HL-60/S4 treated with retinoic acid at 250 ng/mL for 4 days and 3 days (cell line): ENCODE measurements around the gene F2RL2.

ENCODE experiments used
- in situ Hi-C: fragments of 300-500 bp; cut with MboI; formaldehyde crosslinking; loops from 2 replicates; pipeline ENCODE4 v1.7.0; 2022; ENCODE audit warnings: low sequenced_read_pairs

Gene F2RL2

DNA sequence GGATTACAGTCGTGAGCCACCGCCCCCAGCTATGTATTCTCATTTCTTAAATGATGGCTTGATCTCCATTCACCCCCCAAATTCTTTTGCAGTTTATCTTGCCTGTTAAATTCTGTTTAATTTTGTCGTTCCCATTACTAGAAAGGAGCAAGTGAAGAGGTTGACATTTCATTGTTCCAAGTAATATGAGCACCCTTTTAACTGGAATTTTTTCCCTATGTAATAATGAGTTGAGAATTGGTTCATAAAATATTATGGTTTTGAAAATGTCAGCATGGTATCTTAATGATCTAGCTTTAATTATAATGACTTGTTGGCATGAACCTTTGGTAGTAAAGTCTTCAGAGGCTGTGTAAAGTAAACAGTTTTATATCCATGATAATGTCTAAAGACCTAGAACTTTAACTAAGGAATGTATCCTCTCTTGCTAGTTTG, 37.4 kb downstream of the F2RL2 start:
- in situ Hi-C loops: no loop called here

DNA sequence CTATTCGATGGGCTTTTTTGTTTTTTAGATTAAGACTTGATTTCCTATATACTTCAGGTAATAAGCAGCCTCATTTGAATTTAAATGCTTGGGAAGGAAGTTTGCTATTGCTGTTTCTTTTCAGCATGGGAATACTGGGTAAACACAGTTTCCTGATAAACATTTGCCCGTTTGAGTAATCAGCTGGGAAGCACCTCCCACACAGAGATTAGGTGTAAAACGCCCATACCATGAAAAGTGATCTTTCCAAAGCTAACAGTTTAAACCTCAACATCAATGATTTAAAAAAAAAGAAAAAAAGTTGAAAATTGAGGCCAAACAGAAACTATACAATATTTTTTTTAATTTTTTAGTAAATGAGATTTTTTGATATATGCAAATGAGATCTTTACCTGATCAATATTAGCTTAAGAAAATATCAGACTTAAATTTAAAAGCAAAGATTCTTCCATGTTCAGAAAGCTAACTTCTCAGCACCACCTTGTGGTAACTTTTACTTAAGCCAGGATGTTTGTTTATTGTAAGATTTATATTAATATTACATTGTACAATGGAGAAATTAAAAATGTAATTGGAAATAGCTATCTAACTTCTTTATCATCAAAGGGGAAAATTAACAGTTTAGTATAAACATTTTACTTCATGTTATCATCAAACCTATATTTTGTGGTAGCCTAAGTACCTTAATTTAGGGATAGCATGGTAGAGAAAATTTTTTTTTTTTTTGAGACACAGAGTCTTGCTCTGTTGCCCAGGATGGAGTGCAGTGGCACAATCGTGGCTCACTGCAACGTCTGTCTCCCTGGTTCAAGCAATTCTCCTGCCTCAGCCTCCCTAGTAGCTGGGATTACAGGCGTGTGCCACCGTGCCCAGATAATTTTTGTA, 39.8 kb downstream of the F2RL2 start:
- in situ Hi-C loops: no loop called here

DNA sequence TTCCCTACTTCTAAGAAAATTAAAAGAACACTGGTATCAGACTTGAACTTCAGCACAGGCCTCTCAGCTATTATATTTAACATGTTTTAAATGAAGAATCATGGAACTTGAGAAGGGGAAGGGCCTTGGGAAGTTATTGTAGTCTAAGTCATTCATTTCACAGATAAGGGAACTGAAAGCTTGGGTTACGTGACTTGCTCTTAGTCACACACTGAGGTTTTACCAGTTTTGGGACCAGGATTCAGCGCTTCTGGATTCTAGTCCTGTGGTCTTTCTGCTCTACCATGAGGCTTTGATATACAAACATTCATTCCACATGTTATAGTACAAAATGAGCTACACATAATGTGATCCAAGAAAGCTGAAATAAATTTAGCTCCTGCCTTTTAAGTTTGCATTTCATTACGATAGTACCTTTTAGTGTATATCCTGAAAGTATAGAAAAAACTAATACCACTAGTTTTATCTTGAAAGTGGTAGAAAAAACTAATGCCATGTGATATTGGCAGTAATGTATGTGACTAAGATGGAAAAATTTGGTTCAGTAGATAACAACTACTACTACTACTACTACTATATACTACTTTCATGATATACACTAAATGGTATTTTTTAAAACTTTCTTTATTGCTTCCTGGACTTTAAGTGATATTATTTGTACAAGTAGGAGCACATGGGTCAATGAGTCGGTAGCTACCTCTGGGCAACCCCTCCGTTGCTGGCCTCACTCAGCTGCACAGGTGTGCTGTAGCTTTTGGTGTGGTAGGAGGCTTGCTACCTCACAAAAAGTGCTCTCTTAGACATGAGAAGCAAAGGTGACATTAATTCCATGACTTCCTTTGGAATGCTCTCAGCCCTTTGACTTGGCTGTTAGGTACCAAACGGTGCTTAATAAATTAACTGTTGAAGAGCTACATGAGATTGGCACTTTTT, 40.7 kb downstream of the F2RL2 start:
- in situ Hi-C loops: no loop called here

DNA sequence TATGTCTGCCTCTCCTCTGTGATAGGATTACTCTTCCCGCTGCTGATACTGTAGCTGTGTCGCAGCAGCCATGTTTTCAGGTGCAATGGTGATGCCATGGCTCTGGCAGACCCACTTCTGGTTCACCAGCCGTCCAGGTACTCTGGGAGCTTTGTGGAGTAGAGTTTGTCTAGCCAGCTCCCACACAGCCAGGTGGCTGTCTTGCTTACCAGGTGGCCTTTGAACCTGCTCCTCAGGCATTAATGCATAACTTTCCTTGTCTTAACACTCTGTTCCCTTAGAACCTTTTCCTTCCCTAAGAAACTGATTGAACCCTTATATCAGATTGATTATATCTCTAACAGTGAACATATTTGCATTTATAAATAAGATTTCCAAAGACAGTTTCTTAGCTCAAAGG, 42.2 kb downstream of the F2RL2 start:
- in situ Hi-C loops: no loop called here

DNA sequence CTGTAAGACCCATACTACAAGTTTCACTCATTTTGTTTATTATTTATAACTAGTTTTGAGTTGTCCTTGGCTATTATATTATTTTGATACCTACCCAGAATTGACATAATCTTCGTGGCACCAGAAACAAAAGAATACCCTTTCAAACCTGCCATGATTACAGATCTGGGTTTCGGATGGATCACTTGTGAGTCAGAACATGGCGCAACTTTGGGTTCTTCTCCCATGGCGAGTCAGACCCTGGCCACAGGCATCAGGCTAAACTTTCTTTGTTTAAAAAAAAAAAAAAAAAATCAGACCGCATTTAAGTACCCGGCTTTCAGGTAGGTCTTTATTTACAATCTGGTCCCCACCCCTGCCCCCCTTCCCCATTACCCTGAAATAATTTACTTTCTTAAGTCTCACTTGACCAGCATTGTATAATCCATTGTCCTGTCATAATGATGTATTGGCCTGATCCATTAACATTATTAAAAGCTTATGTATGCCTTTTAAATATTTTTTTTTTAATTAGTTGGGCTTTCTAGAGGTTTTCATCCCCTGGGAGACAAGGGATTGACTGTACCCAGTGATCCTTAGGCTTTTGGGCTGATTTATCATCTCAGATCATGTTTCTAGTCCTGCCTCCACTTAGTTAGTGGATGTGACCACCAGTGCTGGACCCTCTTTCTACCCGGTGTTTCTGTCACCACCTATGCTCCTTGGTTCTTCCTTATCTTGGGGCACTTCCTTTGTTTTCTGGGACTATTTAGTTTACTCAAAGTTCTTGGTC, 43.9 kb downstream of the F2RL2 start:
- in situ Hi-C loops: no loop called here

DNA sequence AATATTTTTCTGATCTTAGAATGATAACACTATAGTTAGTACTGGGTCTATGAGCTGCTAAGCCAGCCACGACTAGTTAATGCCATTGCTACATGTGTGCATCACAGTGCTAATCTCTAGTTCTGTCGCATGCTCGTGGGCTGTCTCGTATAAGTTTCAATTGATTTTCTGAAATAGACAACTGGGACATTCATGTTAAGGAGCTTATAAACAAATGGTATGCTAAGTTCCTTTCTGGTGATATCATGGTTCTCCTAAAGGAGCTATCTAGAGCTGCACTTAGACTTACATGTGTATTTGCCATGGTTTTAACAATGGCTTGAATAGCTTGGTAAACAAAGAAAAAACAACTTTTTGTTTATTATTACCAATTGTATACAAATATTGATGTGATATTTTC, 46.2 kb downstream of the F2RL2 start:
- in situ Hi-C loops: no loop called here

DNA sequence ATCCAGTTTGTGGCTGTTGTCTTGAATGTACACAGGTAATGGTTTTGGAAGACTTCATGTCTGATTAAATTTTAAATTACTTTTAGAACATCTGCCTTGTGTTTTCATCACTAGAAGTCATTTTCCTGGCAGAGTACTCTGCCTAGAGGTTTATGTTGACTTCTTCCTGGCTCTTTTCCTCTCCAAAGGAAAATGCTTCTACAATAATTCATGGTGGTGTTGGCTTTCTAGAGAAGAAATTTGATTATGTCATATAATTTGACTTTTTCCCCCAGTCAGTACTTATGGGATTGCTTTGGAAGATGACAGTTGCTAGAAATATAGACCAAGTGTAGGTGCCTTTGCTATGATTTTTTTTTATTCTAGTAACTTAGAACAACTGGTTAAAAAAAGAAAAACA, 46.8 kb downstream of the F2RL2 start:
- in situ Hi-C loops: no loop called here

DNA sequence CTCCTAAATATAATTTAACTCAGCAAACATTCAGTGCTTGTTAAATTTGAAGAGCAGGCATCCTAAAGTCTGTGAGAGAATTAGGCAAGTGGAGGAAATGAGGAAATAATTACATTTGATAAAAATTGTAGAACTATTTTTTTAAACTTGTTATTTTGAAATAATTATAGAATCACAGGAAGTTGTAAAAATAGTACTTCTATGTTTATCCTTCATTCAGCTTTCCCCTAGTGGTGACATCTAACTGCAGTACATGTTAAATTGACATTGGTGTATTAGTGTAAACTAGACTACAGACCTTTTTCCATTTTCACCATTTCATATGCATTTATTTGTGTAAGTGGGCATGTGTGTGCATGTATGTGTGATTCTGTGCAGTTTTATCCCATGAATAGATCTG, 51.6 kb downstream of the F2RL2 start:
- in situ Hi-C loops: no loop called here

DNA sequence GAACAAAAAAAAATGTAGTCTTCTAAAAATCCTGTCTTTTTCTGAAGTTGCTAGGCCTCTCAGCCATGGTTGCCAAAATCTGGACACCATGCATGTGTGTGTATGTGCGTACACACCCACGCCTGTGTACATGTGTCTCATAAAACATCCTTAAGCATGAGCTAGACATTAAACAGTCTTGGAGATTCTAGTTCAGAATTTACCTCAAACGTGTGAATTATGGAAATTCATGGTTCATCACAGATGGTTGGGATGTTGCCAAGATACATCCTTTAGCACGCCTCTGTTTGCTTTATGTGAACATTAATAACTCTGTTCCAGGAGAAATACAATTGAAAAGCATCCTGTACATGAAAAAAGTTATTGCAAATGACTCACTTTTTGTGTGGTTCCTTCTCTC, 53.0 kb downstream of the F2RL2 start:
- in situ Hi-C loops: no loop called here
